HG03095 (cell line): ENCODE results near the gene SEPHS2.
"Not testable (repeated sequence)": the region's sequence is repeated elsewhere in the genome, so short reads cannot be mapped to it uniquely, and the experiment has no call there.

Experiments
- ATAC-seq: cut with Tn5 transposase; IDR thresholded peaks from one replicate; pipeline ENCODE4 v1.9.1; 2021; ENCODE audit warnings: moderate library complexity; ENCODE audit not compliant: unreplicated experiment

SEPHS2 gene

DNA sequence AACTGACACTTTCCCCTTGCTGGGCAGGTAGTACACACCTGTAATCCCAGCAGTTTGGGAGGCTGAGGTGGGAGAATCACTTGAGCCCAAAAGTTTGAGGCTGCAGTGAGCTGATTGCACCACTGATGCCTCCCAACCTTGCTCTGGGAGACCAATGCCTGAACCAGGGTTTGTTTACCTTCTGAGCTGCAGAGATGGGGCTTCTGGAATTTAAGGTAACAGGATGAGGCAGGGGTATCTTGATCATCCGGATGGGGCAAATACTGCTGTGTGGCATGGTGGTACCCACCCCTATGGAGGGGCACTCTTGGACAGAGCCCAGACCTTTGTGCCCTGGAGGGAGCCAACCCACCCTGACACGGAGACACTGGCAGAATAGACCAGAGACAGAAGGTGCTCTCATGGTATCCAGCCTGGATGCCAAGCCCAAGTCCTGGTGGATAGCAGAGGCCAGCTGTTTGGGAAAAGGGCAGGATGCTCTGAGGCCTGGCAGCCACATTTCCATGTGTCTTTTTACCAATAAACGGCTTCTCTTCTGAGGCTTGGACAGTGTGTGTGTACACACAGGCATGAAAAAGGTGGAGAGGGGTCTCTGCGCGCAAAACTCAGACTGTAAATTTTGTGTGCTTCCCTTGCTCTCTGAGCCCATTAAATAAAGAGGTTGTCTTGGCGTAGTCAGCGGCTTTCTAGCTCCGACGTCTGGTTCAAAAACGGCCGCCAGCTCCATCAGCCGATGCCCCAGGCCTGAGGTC, 46.1 kb downstream of the SEPHS2 start:
- no peak for ATAC-seq

DNA sequence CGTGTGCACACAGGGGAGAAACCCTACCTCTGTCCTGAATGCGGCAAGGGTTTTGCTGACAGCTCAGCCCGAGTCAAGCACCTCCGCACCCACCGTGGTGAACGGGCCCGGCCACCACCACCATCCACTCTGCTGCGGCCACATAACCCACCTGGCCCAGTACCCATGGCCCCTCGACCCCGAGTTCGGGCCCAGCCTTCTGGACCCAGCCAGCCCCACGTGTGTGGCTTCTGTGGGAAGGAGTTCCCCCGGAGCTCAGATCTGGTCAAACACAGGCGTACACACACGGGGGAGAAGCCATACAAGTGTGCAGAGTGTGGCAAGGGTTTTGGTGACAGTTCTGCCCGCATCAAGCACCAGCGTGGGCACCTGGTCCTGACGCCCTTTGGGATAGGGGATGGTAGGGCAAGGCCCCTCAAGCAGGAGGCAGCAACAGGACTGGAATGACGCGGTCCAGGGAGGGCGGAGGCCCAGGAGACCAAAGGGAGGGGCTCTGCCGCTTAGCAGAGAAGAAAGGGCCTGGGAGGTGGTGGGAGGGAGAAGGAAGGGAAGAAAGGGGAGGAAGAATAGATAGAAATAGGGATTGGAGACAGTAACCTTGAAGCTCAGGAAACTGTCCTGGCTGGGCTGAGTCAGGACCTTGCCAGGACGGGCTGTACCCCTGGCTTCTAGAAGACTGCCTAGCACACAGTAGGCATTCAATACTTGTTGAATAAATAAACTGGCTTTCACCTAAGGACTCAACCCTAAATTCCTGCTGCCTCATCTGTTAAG, 46.8 kb downstream of the SEPHS2 start:
- no peak for ATAC-seq

DNA sequence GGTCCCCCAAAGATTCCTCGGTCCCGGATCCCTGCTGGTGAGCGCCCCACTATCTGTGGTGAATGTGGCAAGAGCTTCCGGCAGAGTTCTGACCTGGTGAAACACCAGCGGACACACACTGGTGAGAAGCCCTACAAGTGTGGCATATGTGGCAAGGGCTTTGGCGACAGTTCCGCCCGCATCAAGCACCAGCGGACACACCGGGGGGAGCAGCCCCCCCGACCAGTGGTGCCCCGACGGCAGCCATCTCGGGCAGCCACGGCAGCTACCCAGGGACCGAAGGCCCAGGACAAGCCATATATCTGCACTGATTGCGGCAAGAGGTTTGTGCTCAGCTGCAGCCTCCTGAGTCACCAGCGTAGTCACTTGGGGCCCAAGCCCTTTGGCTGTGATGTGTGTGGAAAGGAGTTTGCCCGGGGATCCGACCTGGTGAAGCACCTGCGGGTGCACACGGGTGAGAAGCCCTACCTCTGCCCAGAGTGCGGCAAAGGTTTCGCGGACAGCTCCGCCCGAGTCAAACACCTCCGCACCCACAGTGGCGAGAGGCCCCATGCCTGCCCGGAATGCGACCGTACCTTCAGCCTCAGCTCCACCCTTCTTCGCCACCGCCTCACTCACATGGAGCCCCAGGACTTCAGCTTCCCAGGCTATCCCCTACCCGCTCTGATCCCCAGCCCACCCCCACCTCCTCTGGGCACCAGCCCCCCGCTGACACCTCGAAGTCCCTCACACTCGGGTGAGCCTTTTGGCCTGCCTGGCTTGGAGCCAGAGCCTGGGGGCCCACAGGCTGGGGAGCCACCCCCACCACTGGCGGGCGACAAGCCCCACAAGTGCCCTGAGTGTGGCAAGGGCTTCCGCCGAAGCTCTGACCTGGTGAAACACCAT, 47.7 kb downstream of the SEPHS2 start:
- ATAC-seq: no peak

DNA sequence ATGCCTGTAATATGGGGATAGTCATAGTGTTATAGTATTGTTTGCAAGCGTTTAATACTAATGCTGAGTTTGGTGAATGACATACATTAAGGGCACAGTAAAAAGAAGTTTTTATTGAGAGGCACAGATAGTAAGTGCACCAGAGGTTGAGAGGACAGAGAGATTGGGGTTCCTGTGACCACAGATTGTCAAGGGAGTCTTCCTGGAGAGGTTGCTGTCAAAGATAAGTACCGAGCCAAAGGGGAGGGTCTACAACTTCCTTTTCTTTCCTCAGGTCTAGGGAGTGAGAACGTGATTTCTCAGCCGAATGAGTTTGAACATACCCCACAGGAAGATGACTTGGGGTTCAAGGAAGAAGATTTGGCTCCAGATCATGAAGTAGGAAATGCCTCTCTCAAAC, 48.6 kb downstream of the SEPHS2 start:
- ATAC-seq: no peak

DNA sequence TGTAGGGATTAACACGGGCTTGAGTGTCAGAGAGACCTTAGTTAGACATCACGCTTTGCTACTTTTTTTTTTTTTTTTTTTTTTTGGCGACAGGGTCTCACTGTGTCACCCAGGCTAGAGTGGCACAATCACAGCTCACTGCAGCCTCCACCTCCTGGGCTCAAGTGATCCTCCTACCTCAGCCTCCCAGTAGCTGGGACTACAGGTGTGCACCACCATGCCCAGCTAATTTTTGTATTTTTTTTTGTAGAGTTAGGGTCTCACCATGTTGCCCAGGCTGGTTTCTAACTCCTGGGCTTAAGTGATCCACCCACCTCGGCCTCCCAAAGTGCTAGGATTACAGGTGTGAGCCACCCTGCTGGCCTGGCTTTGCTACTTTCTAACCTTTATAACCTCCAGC, 49.0 kb downstream of the SEPHS2 start:
- not testable (repeated sequence) for ATAC-seq

DNA sequence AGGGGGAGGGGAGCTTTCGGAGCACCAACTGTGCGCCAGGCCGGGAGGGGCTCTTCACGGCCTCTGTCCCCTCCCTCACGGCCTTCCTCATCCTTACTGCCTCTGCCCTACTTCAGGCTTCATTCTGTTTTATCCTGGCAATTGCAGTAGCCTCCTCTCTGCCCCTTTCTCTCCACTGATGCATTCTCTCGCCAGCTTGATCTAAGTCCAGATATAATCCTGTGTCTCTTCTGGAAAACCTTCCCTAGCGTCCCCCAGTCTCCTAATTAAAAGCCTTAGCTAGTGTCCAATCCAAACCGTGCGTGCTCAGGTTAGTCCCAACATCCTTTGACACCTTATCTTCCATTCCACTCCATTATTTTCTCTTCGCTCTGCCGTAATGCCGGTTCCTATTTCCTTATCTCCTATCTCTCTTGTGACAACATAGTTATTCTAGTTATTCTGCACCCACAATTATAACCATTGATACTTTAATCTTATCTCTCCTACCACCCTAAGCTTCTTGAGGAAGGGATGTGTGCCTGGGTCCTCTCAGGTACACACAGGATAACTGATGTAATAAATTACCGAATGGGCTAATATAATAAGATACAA, 49.6 kb downstream of the SEPHS2 start:
- no peak for ATAC-seq

DNA sequence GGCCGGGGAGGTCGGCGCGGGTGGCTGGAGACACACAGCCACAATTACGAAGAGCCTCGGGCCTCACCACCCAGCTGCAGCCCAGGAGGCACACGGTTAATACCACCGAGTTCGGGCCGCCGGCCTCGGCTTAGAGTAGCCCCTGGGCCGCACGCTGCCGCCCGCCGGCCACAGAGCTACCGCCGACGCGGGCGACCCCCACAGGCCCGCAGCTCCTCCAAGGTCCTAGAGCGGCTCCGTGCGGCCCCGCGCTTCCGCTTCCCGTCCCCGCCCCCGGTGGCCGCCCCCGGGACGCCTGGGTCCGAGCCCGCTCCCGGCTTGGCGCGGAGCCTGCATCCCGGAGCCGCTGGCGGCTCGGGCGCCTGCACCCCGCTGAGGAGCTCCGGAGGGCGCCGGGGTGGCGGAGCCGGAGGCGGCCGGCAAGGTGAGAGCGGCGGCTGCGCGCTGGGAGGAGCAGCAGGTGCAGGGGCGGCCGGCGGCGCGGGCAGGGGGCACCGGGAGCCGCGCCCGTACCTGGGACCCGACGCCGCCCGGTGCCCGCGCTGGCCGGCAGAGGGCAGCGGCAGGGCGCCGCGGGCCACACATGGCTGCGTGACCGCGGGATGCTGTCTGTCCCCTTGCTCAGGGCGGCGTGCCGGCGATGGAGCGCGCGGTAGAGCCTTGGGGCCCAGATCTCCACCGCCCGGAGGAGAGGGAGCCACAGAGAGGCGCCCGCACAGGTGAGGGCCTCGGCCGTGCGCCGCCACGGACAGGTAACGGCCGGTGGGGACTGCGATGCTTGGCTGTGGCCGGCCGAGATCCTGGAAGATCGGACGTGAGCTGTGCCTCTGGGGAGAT, 50.3 kb downstream of the SEPHS2 start, which contains the start of gene ZNF48:
Gene ZNF48 (plus strand): TSS at position 266 of the 837 bp plus-strand sequence. CDS start 375 bp downstream, at position 641.
- peak; percentile 40 for ATAC-seq

DNA sequence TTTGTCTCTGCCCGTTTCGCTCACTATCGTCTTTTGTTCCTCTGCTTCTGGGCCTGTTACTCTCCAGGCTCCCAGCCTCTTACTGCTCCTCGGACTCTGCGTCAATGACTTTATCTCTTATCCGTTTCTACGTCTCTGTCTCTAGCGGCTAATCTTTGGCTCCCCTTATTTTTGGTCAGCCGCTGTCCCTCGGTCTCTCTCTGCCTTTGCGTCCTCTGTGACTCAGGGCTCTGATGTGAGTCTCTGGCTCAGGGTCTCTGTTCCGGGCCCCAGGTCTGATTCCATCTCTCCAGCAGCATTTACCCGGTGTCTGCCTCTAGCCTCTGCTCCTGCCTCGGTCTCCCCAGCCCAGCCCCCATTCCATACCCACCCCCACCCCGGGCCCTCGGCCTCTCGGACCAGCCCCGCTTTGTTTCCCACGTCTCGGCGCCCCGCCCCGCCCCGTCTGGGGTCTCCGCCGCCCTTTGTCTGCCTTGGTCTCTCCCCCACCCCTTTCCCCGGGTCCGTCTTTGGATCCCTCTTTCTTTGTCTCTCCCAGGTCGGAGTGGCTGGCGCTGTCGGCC, 51.0 kb downstream of the SEPHS2 start:
- no peak for ATAC-seq
